ENCODE results near the gene MAS1L. TPM values are rescaled to one million over a fixed set of nuclear protein-coding genes. Genes with fewer than 3 reads are reported as not detected.

Gene MAS1L
- total RNA-seq, 3 donors from 2014 or later = 1.0 TPM; not detected in 2

DNA sequence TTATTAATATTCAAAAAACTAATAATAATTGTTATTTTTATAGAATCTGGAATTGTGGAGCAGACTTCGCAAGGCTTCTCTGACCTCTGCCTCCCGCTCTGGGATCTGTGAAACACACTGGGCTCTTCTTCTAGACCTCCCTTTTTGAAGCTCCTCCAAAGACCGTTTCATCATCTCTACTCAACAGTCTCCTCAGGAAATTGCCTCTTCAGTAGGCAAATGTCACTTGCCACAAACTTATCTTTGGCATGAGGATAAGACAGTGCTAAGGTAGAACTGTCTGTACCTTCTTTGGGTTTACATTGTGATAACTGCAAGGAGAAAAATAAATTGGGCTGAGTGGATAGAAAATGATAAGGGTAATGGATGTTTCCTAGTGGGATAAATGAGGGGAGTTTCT, 2.3 kb upstream of the MAS1L start:
- intact Hi-C loops (cut with DNase I, micrococcal nuclease) = no loop called here
- TF ChIP-seq, protein P1, sequence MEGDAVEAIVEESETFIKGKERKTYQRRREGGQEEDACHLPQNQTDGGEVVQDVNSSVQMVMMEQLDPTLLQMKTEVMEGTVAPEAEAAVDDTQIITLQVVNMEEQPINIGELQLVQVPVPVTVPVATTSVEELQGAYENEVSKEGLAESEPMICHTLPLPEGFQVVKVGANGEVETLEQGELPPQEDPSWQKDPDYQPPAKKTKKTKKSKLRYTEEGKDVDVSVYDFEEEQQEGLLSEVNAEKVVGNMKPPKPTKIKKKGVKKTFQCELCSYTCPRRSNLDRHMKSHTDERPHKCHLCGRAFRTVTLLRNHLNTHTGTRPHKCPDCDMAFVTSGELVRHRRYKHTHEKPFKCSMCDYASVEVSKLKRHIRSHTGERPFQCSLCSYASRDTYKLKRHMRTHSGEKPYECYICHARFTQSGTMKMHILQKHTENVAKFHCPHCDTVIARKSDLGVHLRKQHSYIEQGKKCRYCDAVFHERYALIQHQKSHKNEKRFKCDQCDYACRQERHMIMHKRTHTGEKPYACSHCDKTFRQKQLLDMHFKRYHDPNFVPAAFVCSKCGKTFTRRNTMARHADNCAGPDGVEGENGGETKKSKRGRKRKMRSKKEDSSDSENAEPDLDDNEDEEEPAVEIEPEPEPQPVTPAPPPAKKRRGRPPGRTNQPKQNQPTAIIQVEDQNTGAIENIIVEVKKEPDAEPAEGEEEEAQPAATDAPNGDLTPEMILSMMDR (IDR thresholded peaks at IDR 0.05) = no peak

DNA sequence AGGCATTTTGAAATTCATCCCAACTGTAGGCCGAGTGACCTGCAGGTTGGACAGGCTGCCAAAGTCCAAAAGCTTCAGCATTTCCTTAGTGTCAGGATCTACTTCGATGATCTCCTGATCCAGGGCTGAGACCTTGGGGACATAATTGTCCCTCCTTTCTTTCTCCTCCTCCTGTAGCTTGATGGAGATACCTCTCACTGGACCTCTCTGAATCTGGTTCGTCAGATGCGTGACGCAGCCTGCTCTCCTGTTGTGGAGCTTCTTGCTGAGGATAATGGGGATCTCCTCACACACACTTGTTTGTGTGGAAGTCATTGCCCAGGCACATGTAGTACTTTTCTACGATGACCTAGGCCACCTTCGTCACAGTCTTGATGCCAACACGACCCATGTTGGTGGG, 1.5 kb upstream of the MAS1L start:
- no peak overlapping the region for H3K4me3 ChIP-seq
- H3K36me3 ChIP-seq (ENCODE audit: low read depth) = no peaks in the 10 kb centered on the region
- no peaks in the 10 kb centered on the region for H3K9me3 ChIP-seq
- ATAC-seq = no peak
- H3K4me1 ChIP-seq (ENCODE audit: low read depth) = no peaks in the 10 kb centered on the region
- TF ChIP-seq, protein P1 (IDR thresholded peaks at IDR 0.05) = no peak
- no peak for DNase-seq
- intact Hi-C loops (cut with DNase I, micrococcal nuclease) = no loop called here

More for the DNA sequence above, 2.3 kb upstream of the MAS1L start:
- Histone ChIP-seq H3K4me3 (no peak overlapping the region), H3K9me3 (no peaks in the 10 kb centered on the region), H3K36me3 (ENCODE audit: low read depth) (no peaks in the 10 kb centered on the region), H3K4me1 (ENCODE audit: low read depth) (no peaks in the 10 kb centered on the region)
- no peak for ATAC-seq
- DNase-seq = no peak

DNA sequence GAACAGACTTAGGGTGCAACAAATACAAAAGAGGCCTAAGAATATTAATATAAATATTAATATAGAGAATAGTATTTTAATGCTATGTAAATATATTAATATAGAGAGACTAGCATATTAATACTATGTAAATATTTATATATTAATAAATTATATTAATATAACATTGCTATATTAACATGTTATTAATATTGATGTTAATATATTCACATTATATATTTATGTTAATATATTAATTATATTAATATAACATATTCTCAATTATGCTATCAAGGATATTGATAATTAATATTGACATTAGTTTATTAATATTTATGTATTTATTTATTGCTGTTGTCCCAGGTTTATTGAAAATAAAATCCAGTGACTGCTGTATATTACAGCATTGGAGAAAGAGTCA, 1.1 kb upstream of the MAS1L start:
- no peaks in the 10 kb centered on the region for H3K4me1 ChIP-seq (ENCODE audit: low read depth)
- H3K9me3 ChIP-seq = no peaks in the 10 kb centered on the region
- TF ChIP-seq, protein P1 (IDR thresholded peaks at IDR 0.05) = no peak
- DNase-seq (no peak), ATAC-seq (no peak)
- intact Hi-C loops (cut with DNase I, micrococcal nuclease) = no loop called here
- no peaks in the 10 kb centered on the region for H3K36me3 ChIP-seq (ENCODE audit: low read depth)
- H3K4me3 ChIP-seq = no peak overlapping the region

DNA sequence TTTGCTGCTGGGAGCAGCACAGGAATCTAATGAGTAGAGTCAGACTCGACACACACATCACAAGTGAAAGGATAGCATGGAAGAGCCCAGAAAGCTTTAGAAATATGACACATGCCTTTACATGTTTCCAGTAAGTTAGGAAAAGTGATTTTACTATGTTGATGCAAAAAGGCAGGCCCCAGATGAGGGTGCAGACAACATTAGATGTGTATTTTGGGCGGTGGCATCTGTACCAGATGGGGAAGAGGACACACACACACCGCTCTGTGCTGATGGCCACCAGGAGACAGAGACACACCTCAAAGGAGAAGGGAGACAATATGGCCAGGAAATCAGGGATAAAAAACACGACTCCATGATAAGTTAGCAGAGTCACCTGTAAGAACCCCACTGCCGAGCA, 625 bp downstream of the MAS1L start:
- intact Hi-C loops (cut with DNase I, micrococcal nuclease) = no loop called here

DNA sequence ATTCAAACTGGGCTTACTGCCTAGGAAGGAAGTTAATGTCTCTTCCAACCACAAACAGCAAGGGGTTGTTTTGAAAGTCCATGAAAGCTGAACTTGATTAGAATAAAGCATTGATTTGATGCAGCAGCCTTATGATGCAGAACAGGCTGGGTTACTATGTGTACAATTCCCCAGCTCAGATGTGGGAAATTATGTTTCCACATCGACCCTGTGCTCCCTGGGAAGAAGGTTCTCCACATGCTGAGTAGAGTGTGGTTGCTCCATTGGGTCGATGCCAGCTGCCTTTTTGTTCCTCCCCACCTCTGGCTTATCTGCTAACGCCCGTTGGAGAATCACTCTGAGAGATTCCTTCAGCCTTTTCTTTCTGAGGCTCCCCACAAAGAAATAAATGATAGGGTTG, 1.2 kb downstream of the MAS1L start:
- DNase-seq (no peak), ATAC-seq (no peak)
- no peak overlapping the region for H3K4me3 ChIP-seq
- no peaks in the 10 kb centered on the region for H3K4me1 ChIP-seq (ENCODE audit: low read depth)
- H3K9me3 ChIP-seq = peaks cover 3% of the 10 kb centered on the region
- H3K36me3 ChIP-seq (ENCODE audit: low read depth) = no peaks in the 10 kb centered on the region
- TF ChIP-seq, protein P1 (IDR thresholded peaks at IDR 0.05) = no peak
- intact Hi-C loops (cut with DNase I, micrococcal nuclease) = no loop called here

More for the DNA sequence above, 625 bp downstream of the MAS1L start:
- TF ChIP-seq, protein P1 (IDR thresholded peaks at IDR 0.05) = no peak
- ATAC-seq (no peak), DNase-seq (no peak)
- Histone ChIP-seq H3K4me3 (no peak overlapping the region), H3K9me3 (peaks cover 1% of the 10 kb centered on the region), H3K4me1 (ENCODE audit: low read depth) (no peaks in the 10 kb centered on the region), H3K36me3 (ENCODE audit: low read depth) (no peaks in the 10 kb centered on the region)

DNA sequence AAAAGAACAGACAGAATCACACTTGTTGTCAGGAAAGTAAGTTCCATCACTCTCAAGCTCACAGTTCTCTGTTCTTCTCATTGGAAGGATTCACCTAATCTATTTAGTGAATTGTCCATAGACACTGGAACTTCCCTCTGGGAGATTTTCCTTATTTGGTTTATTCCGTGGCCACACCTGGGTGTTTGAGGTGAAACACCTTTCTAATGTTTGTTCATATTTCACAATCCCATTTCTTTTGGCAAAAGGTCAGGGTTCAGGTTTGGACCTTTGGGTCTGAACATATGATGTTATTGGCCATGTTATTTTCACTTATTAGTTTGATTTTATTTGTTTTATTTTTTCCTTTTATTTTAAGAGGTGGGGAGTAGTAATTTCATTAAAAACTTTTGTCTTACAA, 4.0 kb downstream of the MAS1L start:
- Histone ChIP-seq H3K4me1 (ENCODE audit: low read depth) (no peaks in the 10 kb centered on the region), H3K36me3 (ENCODE audit: low read depth) (no peaks in the 10 kb centered on the region), H3K4me3 (no peak overlapping the region), H3K9me3 (peaks cover 3% of the 10 kb centered on the region)
- intact Hi-C loops (cut with DNase I, micrococcal nuclease) = no loop called here
- DNase-seq (no peak), ATAC-seq (no peak)
- TF ChIP-seq, protein P1 (IDR thresholded peaks at IDR 0.05) = no peak

Measured in mucosa of descending colon (tissue), 3 donors.